ENCODE data around the gene EDC3. TPM values are rescaled to one million over a fixed set of nuclear protein-coding genes. Genes with fewer than 3 reads are reported as not detected.
A peak's percentile ranks its signal among the peaks of the same experiment; 100 is the strongest.
"Not testable (repeated sequence)": the region's sequence is repeated elsewhere in the genome, so short reads cannot be mapped to it uniquely, and the experiment has no call there.

EDC3 gene
- total and polyA plus RNA-seq, 9 of the 15 experiments (the other 6 are each of a cell fraction or from before 2014, with no cell fraction given) = 11.7 to 63.9 (median 32.8) TPM

DNA sequence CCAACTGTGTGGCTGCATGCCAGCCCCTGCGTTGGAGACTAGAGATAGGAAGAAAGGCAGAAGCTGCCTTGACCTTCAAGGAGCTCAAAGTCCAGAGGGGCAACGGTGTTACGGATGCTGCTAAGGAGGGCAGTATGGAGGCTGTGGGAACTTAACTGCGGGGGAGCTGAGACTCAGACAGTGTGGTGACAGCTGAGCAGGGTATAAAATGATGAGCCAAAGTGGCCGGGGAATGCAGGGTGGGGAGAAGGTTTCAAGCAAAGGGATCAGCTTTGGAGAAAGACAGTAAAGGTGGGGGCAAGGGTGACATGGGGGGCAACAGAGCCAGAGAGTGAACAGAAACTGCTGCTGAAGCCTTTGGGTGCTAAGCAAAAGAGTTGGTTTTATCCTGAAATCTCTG is 46.6 kb upstream of the EDC3 start:
- ChIA-PET CTCF (ENCODE audit: low intra/inter-chr PET ratio) (no interaction called here), POLR2A (no interaction called here)
- Histone ChIP-seq H3K27me3 (ENCODE audit: control insufficient read depth in 2 of 2, insufficient read depth in 2 of 2, low read length in 2 of 2) (peaks cover 10 to 38% of the 10 kb centered on the region in 2 experiments; a peak in 3 of 5 replicates), H3K4me3 (no peak overlapping the region), H2AFZ (ENCODE audit: low read depth, low read length) (no peak overlapping the region), H3K79me2 (ENCODE audit: control insufficient read depth, insufficient read depth, low read length) (no peaks in the 10 kb centered on the region), H3K4me1 (replicated peaks in 1 of 2; ENCODE audit: control insufficient read depth in 2 of 2, insufficient read depth in 2 of 2, low read length in 2 of 2) (no peaks in the 10 kb centered on the region), H3K36me3 (ENCODE audit: control insufficient read depth, insufficient read depth, low read length) (no peaks in the 10 kb centered on the region), H3K4me2 (ENCODE audit: insufficient read depth, low read length) (no peak overlapping the region), H3K9me3 (replicated peaks; ENCODE audit: control insufficient read depth, insufficient read depth, low read depth, low read length) (peaks cover 4% of the 10 kb centered on the region), H3K9ac (ENCODE audit: insufficient read depth in 1 of 2, low read depth in 2 of 2, low read length in 2 of 2) (no peak overlapping the region), H3K27ac (ENCODE audit: extremely low read depth, low read depth, low read length) (no peak overlapping the region), H4K20me1 (replicated peaks; ENCODE audit: control insufficient read depth, insufficient read depth, low read length) (no peaks in the 10 kb centered on the region), H3K9me1 (ENCODE audit: control insufficient read depth, insufficient read depth, low read length) (no peaks in the 10 kb centered on the region)
- ATAC-seq (no peak), FAIRE-seq (no peak), DNase-seq (ENCODE audit: extremely low read depth in 1 of 4, low spot score in 3 of 4) (no peak)
- no TSS peak for BruUV-seq (replicated peaks)
- peak; percentile 43; the same call in 1 of the 2 replicates for TF ChIP-seq TRIM28 (IDR thresholded peaks at IDR 0.05)
- TF ChIP-seq ZFP1 (CRISPR knock-in tag; IDR thresholded peaks at IDR 0.05) = peak; percentile 83
- TF ChIP-seq, protein P1, sequence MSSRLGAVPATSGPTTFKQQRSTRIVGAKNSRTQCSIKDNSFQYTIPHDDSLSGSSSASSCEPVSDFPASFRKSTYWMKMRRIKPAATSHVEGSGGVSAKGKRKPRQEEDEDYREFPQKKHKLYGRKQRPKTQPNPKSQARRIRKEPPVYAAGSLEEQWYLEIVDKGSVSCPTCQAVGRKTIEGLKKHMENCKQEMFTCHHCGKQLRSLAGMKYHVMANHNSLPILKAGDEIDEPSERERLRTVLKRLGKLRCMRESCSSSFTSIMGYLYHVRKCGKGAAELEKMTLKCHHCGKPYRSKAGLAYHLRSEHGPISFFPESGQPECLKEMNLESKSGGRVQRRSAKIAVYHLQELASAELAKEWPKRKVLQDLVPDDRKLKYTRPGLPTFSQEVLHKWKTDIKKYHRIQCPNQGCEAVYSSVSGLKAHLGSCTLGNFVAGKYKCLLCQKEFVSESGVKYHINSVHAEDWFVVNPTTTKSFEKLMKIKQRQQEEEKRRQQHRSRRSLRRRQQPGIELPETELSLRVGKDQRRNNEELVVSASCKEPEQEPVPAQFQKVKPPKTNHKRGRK (tag; IDR thresholded peaks at IDR 0.05) = no peak
- 3% methylated on average over 5 of the region's 5 CpGs for WGBS (ENCODE audit: insufficient coverage, low coverage, missing lambda C conversion rate)
- in situ Hi-C loops (cut with MboI) (no loop called here), intact Hi-C loops (cut with micrococcal nuclease) (no loop called here)

DNA sequence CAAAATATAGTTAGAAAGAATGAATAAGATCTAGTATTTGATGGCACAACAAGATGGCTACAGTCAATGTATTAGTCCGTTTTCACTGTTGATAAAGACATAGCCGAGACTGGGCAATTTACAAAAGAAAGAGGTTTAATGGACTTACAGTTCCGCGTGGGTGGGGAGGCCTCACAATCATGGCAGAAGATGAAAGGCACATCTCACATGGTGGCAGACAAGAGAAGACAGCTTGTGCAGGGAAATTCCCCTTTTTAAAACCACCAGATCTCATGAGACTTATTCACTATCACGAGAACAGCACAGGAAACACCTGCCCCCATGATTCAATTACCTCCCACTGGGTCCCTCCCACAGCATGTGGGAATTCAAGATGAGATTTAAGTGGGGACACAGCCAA is 42.4 kb upstream of the EDC3 start:
- H3K27me3 ChIP-seq (ENCODE audit: control insufficient read depth in 2 of 2, insufficient read depth in 2 of 2, low read length in 2 of 2) = peaks cover 26 to 38% of the 10 kb centered on the region in 2 experiments
- in situ Hi-C loops (cut with MboI); H3K27ac ChIP-seq (ENCODE audit: extremely low read depth, low read depth, low read length); CTCF ChIA-PET (ENCODE audit: low intra/inter-chr PET ratio); ATAC-seq; H4K20me1 ChIP-seq (replicated peaks; ENCODE audit: control insufficient read depth, insufficient read depth, low read length); H3K9me1 ChIP-seq (ENCODE audit: control insufficient read depth, insufficient read depth, low read length); H3K36me3 ChIP-seq (ENCODE audit: control insufficient read depth, insufficient read depth, low read length); H3K9me3 ChIP-seq (replicated peaks; ENCODE audit: control insufficient read depth, insufficient read depth, low read depth, low read length); FAIRE-seq; H3K79me2 ChIP-seq (ENCODE audit: control insufficient read depth, insufficient read depth, low read length); H2AFZ ChIP-seq (ENCODE audit: low read depth, low read length); POLR2A ChIA-PET; H3K4me3 ChIP-seq; BruUV-seq (replicated peaks); H3K4me2 ChIP-seq (ENCODE audit: insufficient read depth, low read length); H3K9ac ChIP-seq (ENCODE audit: insufficient read depth in 1 of 2, low read depth in 2 of 2, low read length in 2 of 2); H3K4me1 ChIP-seq (replicated peaks in 1 of 2; ENCODE audit: control insufficient read depth in 2 of 2, insufficient read depth in 2 of 2, low read length in 2 of 2); intact Hi-C loops (cut with micrococcal nuclease); DNase-seq (ENCODE audit: extremely low read depth in 1 of 4, low spot score in 3 of 4): not testable (repeated sequence)
- WGBS (ENCODE audit: insufficient coverage, low coverage, missing lambda C conversion rate) = 7% methylated on average over 5 of the region's 5 CpGs
- TF ChIP-seq EGR1 (conservative IDR thresholded peaks at IDR 0.05) = peak; percentile 37; the same call in 1 of the 2 replicates

All from K562 (cell line).